HS-5 (cell line): ENCODE data around the gene ANKFY1.
A peak's percentile ranks its signal among the peaks of the same experiment; 100 is the strongest.

Source experiments
- DNase-seq: peaks from one replicate; pipeline ENCODE4 v3.0.0-alpha.2; 2012; ENCODE audit warnings: low read depth

The ANKFY1 gene

GRCh38 chr17:4178651-4179050, 85.1 kb downstream of the ANKFY1 start:
- DNase-seq: no peak

- DNase-seq: no peak
Observed at GRCh38 chr17:4177806-4178205, 86.0 kb downstream of the ANKFY1 start.

GRCh38 chr17:4176808-4177472, 86.8 kb downstream of the ANKFY1 start:
- DNase-seq: no peak

GRCh38 chr17:4175921-4176807, 87.6 kb downstream of the ANKFY1 start:
- no peak for DNase-seq

- no peak for DNase-seq
Observed at GRCh38 chr17:4174556-4174955, 89.2 kb downstream of the ANKFY1 start.

GRCh38 chr17:4173781-4174180, 90.0 kb downstream of the ANKFY1 start:
- no peak for DNase-seq

GRCh38 chr17:4172356-4172755, 91.4 kb downstream of the ANKFY1 start:
- DNase-seq: no peak

GRCh38 chr17:4170639-4171280, 93.0 kb downstream of the ANKFY1 start:
- no peak for DNase-seq

GRCh38 chr17:4167786-4168185, 96.0 kb downstream of the ANKFY1 start:
- no peak for DNase-seq

GRCh38 chr17:4166419-4166818, 97.4 kb downstream of the ANKFY1 start:
- no peak for DNase-seq

- no peak for DNase-seq
Observed at GRCh38 chr17:4165301-4166010, 98.3 kb downstream of the ANKFY1 start.

- no peak for DNase-seq
Observed at GRCh38 chr17:4163951-4164350, 99.8 kb downstream of the ANKFY1 start.

- DNase-seq: no peak
Observed at GRCh38 chr17:4162775-4163466, 100.9 kb downstream of the ANKFY1 start.

GRCh38 chr17:4162321-4162720, 101.5 kb downstream of the ANKFY1 start:
- DNase-seq: no peak

GRCh38 chr17:4161967-4162305, 101.8 kb downstream of the ANKFY1 start:
- no peak for DNase-seq

- peak; percentile 22 for DNase-seq
Observed at GRCh38 chr17:4161192-4161966, 102.4 kb downstream of the ANKFY1 start.

GRCh38 chr17:4160294-4160859, 103.4 kb downstream of the ANKFY1 start:
- no peak for DNase-seq

GRCh38 chr17:4159761-4160160, 104.0 kb downstream of the ANKFY1 start:
- no peak for DNase-seq

GRCh38 chr17:4157618-4158333, 106.0 kb downstream of the ANKFY1 start:
- no peak for DNase-seq
